Measurements from ENCODE around the gene DLGAP3. TPM values are rescaled to one million over a fixed set of nuclear protein-coding genes. Genes with fewer than 3 reads are reported as not detected.

The DLGAP3 gene
- total and polyA plus RNA-seq, 2 of the 13 experiments (the other 11 are each of a cell fraction or from before 2014, with no cell fraction given), result 0.03 to 0.04 TPM

GRCh38 chr1:34865981-34866761, 63.3 kb downstream of the DLGAP3 start (continued):
- TF ChIP-seq NR2C2 (CRISPR knock-in tag; IDR thresholded peaks at IDR 0.05; ENCODE audit: borderline replicate concordance) (peak; percentile 55; the same call in 1 of the 2 replicates), SKI (IDR thresholded peaks at IDR 0.05; ENCODE audit: partially characterized antibody) (no peak), POLR2A (IDR thresholded peaks at IDR 0.05; ENCODE audit: insufficient read depth in 1 of 2, low read depth in 2 of 2, low read length in 2 of 2) (no peak), MXD4 (CRISPR knock-in tag; IDR thresholded peaks at IDR 0.05) (no peak), CSRNP2 (CRISPR knock-in tag; conservative IDR thresholded peaks at IDR 0.05; ENCODE audit: low read depth) (no peak), SNRNP70 (IDR thresholded peaks at IDR 0.05; ENCODE audit: low read depth, low read length) (no peak), AFF4 (CRISPR knock-in tag; IDR thresholded peaks at IDR 0.05) (no peak), TCF7 (IDR thresholded peaks at IDR 0.05; ENCODE audit: low read depth) (no peak), ZMAT3 (CRISPR knock-in tag; conservative IDR thresholded peaks at IDR 0.05) (no peak), PBX2 (CRISPR knock-in tag; IDR thresholded peaks at IDR 0.05) (no peak), AKNA (CRISPR knock-in tag; IDR thresholded peaks at IDR 0.05; ENCODE audit: borderline replicate concordance) (no peak), ZFP37 (CRISPR knock-in tag; IDR thresholded peaks at IDR 0.05; ENCODE audit: borderline replicate concordance) (no peak), ZNF878 (CRISPR knock-in tag; IDR thresholded peaks at IDR 0.05) (no peak), MYC (CRISPR knock-in tag; IDR thresholded peaks at IDR 0.05; ENCODE audit: borderline replicate concordance) (peak; percentile 67; the same call in 1 of the 2 replicates), ZFYVE20 (CRISPR knock-in tag; IDR thresholded peaks at IDR 0.05; ENCODE audit: borderline replicate concordance, low read depth) (no peak), CBX1 (IDR thresholded peaks at IDR 0.05; ENCODE audit: low read depth) (no peak), ZNF563 (CRISPR knock-in tag; IDR thresholded peaks at IDR 0.05) (no peak), PCBP1 (IDR thresholded peaks at IDR 0.05; ENCODE audit: borderline replicate concordance, low read depth, low read length) (no peak), ZNF557 (CRISPR knock-in tag; IDR thresholded peaks at IDR 0.05) (no peak)

All from HepG2 (cell line).